Measurements from ENCODE around the gene FHOD3.

GRCh38 chr18:36403896-36404820, 106.6 kb downstream of the FHOD3 start:
- no peak for TF ChIP-seq CTCF (conservative IDR thresholded peaks at IDR 0.05; ENCODE audit: low read depth, low read length)
- TF ChIP-seq POLR2A (IDR thresholded peaks at IDR 0.05; ENCODE audit: low read depth, low read length), result no peak

All from IMR-90 (cell line).